Left renal pelvis (tissue), 4 donors: ENCODE results near the gene BLOC1S3. TPM values are rescaled to one million over a fixed set of nuclear protein-coding genes. Genes with fewer than 3 reads are reported as not detected.

Source experiments
- DNase-seq, 4 donors: peaks; one replicate each; pipeline ENCODE4 v3.0.0-alpha.2; 2013; ENCODE audit warnings: low read depth in 4 of 4, low spot score in 3 of 4
- polyA plus RNA-seq, 4 donors: library from polyadenylated mRNA; unstranded; fragments of 120-200 nt; gene quantifications; one replicate each; pipeline ENCODE4 v1.2.1, GENCODE V29; 2013; ENCODE audit not compliant: insufficient read length in 4 of 4

Gene BLOC1S3
- polyA plus RNA-seq, 4 donors: 6.7 to 10.1 (median 9.2) TPM

DNA sequence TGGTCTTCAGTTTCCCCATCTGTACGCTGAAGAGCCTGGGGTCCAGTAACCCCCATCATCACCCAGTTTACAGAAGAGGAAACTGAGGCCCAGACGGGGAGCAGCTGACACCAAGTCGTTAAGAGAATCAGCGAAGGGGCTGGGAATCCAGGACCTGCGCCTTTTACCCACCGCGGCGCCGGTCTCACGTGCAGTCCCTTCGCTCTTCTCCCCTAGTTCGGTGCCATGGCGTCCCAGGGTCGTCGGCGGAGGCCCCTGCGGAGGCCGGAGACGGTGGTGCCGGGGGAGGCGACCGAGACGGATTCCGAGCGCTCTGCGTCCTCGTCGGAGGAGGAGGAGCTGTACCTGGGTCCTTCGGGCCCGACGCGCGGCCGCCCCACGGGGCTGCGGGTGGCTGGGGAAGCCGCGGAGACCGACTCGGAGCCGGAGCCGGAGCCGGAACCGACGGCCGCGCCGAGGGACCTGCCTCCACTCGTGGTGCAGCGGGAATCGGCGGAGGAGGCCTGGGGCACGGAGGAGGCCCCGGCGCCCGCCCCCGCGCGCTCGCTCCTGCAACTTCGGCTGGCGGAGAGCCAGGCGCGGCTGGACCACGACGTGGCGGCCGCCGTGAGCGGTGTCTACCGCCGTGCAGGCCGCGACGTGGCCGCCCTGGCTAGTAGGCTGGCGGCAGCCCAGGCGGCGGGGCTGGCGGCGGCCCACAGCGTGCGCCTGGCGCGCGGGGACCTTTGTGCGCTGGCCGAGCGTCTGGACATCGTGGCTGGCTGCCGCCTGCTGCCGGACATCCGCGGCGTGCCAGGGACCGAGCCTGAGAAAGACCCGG is 698 bp downstream of the BLOC1S3 start:
- no peak for DNase-seq

DNA sequence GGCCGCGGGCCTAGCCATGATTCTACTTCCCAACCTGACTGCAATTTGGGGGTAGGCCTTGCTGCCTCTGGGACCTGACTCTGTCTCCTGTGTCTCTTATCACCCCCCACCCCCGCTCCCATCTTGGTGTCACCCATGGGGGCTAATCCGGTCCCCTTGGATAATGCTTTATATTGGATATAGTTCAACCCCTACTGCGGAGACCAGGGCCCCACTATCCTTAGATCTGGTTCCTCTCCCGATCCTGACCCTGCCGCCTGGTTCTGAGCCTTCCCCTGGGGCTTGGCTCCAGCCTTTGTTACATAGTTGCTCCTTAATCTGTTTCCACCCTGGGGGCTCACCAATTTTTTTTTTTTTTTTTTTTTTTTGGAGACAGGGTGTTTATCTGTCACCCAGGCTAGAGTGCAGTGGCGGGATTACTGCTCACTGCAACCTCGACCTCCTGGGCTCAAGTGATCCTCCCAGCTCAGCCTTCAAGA is 1.3 kb downstream of the BLOC1S3 start:
- DNase-seq: no peak

DNA sequence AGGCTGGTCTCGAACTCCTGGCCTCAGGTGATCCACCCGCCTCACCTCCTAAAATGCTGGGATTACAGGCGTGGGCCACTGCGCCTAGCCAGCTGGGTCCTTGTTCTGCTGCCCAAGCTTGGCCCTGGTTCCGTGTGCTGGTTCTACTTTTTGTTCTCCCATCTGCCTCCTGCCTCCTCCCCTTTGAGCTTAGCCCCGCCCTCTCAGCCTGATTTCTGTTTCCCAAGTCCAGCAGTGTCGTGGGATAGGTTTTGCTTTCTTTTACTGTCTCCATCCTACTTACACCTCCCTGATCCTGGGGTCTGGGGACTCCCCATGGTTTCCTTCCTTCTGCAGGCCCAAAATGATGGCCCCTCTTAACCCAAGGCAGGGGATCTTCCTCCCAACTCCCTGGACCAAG is 2.4 kb downstream of the BLOC1S3 start:
- no peak for DNase-seq

DNA sequence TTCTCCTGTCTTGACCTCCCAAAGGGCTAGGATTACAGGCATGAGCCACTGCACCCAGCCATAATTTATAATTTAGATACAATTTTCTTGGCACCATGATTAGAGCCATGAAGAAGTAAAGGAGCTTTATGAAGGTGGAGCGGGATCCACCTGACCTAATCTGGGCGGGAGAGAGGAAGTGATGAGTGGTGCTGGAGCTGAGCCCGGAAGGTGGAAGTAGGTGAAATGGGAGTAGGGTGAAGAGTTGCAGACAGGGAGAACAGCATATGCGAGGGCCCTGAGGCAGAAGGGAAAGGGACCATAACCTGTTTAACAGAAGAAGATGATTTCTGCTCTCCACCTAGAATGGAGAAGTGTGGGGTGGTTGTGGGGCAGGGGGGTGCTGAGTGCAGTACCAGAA is 4.2 kb downstream of the BLOC1S3 start:
- no peak for DNase-seq

- no peak for DNase-seq
These were observed 5.5 kb downstream of the BLOC1S3 start for GRCh38 chr19:45184115-45184514.

- no peak for DNase-seq
These were observed 8.1 kb downstream of the BLOC1S3 start for GRCh38 chr19:45186509-45187334.

- DNase-seq: no peak
These were observed 9.0 kb downstream of the BLOC1S3 start for GRCh38 chr19:45187421-45188100.

GRCh38 chr19:45189971-45190370 is 11.4 kb downstream of the BLOC1S3 start:
- DNase-seq: no peak

GRCh38 chr19:45191375-45191774 is 12.8 kb downstream of the BLOC1S3 start:
- DNase-seq: no peak

DNA sequence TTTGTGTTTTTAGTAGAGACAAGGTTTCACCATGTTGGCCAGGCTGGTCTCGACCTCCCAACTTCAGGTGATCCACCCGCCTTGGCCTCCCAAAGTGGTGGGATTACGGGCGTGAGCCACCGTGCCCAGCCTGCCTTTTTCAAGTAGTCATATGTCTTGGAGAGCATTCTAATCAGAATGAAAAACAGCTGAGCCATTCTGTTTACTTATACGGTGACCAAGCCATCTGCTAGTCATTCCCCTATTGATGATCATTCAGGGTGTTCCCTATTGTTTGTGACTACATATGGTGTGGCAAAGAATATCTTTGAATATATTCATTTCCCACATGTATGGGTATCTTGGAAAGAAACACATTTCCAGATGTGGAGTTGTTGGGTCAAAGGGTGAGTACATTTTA is 17.2 kb downstream of the BLOC1S3 start:
- DNase-seq: no peak

- DNase-seq: no peak
These were observed 22.0 kb downstream of the BLOC1S3 start for GRCh38 chr19:45200568-45200967.

- no peak for DNase-seq
These were observed 24.1 kb downstream of the BLOC1S3 start for GRCh38 chr19:45202637-45203036.

GRCh38 chr19:45205810-45206209 is 27.2 kb downstream of the BLOC1S3 start:
- no peak for DNase-seq

DNA sequence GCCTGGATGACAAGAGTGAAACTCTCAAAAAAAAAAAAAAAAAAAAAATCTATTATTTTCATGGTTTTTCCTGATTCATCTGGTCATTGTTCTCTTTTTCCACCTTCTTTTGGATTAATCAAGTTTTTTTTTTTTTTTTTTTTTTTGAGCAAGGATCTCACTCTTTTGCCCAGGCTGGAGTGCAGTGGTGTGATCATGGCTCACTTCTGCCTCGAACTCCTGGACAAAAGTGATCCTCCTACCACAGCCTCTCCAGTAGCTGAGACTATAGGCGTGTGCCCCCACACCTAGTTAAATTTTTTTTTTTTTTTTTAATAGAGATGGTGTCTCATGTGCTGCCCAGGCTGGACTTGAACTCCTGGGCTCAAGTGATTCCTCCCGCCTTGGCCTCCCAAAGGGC is 27.7 kb downstream of the BLOC1S3 start:
- no peak for DNase-seq

- no peak for DNase-seq
These were observed 33.3 kb downstream of the BLOC1S3 start for GRCh38 chr19:45211751-45212381.

GRCh38 chr19:45213031-45213430 is 34.4 kb downstream of the BLOC1S3 start:
- no peak for DNase-seq

DNA sequence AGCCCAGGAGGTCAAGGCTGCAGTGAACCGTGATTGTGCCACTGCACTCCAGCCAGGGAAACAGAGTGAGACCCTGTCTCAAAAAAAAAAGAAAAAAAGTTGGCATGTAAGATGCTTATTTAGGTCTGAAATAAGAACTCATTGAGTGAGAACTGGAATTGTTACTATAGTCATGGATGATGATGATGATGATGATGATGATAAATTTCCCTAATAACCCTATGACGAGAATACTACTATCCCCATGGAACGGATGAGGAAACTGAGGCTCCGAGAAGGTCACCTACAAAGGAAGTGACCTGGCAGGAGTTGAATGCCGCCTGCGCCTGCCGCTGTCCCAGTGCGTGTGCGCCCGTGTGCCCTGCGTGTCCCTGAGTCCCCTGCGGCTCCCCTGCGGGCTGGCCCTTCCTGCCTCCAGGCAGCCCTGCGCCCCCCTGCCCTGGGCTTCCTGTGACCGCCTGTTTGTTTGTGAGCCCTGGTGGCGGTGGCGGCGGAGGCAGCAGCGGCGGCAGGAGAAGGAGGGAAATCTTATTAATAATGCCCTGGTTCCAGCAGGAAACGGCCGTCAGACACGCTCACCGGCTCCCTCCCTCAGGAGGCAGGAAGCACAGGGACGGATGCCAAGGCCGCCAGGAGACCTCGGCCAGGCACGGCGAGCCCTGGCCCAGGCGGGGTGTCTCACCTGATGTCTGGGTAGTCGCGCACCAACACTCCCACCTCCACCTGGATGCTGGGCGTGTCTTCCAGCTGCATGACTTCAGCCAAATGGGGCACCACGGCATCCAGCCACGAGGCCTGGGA is 37.0 kb downstream of the BLOC1S3 start:
- no peak for DNase-seq

DNA sequence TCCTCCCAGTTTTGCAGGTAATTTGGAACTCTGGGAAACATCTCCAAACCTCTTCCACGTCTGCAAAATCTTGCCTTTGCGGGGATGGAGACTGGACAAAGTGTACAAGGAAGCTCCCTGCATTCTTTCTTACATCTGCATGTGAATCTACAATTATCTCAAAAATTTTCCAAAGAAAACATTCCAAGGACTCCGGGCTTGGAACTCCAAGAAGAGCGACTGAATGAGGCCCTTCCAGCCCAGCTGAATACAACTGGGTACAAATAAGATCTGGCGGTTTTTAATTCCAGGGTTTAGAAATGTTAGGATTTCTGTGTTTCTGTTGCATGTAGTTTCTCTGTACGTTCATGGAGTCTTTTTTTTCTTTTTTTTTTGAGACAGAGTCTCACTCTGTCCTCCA is 38.1 kb downstream of the BLOC1S3 start:
- no peak for DNase-seq

DNA sequence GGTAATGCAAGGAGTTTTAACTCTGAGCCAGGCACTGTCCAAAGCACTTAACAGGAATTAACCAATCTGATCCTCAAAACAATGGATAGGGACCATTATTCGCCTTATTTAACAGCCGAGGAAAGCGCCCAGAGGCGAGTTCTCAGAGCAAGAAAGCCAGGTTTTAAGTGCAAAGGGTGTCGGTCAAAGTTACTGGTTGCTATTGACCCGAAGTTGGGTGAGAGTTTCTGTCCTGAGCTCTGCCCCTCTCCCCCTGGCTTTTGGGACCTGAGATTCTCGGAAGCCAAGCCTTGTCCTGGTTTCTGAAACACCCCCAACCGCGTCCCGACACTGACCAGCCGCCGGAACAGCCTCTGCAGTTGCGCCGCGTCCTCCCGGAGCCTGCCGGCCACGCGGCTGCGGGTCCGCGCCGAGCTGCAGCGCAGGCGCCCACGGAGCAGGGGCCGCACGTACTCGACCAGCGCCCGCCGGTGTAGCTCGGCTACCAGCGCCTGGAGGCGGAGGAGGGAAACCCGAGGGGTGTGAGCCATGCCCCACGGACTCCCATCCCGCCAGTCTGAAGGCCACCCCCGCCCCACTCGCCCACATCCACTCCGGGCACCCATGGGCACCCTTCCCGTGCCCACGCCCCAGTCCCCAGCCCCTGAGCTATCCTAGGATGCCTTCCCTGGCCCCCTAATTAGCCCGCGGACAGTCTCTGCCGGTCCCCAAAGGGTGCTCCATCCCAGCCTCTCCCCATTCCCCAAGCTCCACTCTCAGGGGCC is 38.8 kb downstream of the BLOC1S3 start:
- no peak for DNase-seq
